GM23338 (cell line): ENCODE results near the gene RIN3. TPM values are rescaled to one million over a fixed set of nuclear protein-coding genes. Genes with fewer than 3 reads are reported as not detected.
A peak's percentile ranks its signal among the peaks of the same experiment; 100 is the strongest.

Source experiments
- ATAC-seq: fragments of 200-7000 bp; cut with Tn5 transposase; 3 replicates; pipeline ENCODE4 v1.9.1; 2020
- DNase-seq: peaks from one replicate; pipeline ENCODE4 v3.0.0-alpha.2; 2015; ENCODE audit warnings: low spot score
- H2AFZ ChIP-seq: fragments of 200-600 bp; sonication (generic); 2 replicates; pipeline ENCODE4 v1.8.0; 2016; ENCODE audit warnings: antibody characterized with exemption, mild to moderate bottlenecking, moderate library complexity
- H3F3A ChIP-seq: fragments of 200-600 bp; sonication (generic); replicated peaks from 2 replicates; pipeline ENCODE4 v1.8.0; 2017; ENCODE audit warnings: antibody characterized with exemption, mixed run types, low read depth
- H3K27ac ChIP-seq: fragments of 200-600 bp; sonication (generic); 2 replicates; pipeline ENCODE4 v1.6.1; 2016; ENCODE audit warnings: low read depth
- H3K27me3 ChIP-seq: fragments of 200-600 bp; sonication (generic); 2 replicates; pipeline ENCODE4 v1.8.0; 2016; ENCODE audit warnings: mild to moderate bottlenecking, mixed run types, moderate library complexity; ENCODE audit not compliant: insufficient read depth
- H3K36me3 ChIP-seq: fragments of 200-600 bp; sonication (generic); 2 replicates; pipeline ENCODE4 v1.8.0; 2016; ENCODE audit warnings: mild to moderate bottlenecking; ENCODE audit not compliant: insufficient read depth
- H3K4me1 ChIP-seq: fragments of 200-600 bp; sonication (generic); 2 replicates; pipeline ENCODE4 v1.8.0; 2016; ENCODE audit warnings: mild to moderate bottlenecking, moderate library complexity; ENCODE audit not compliant: insufficient read depth
- H3K4me2 ChIP-seq: fragments of 200-600 bp; sonication (generic); 2 replicates; pipeline ENCODE4 v1.7.1; 2017; ENCODE audit warnings: mixed run types
- H3K4me3 ChIP-seq: fragments of 200-600 bp; sonication (generic); 2 replicates; pipeline ENCODE4 v1.6.1; 2016; ENCODE audit warnings: mixed run types
- H3K79me2 ChIP-seq: fragments of 200-600 bp; sonication (generic); replicated peaks from 2 replicates; pipeline ENCODE4 v1.8.0; 2017; ENCODE audit warnings: mild to moderate bottlenecking; ENCODE audit not compliant: insufficient read depth
- H3K9me2 ChIP-seq: fragments of 200-600 bp; sonication (generic); 2 replicates; pipeline ENCODE4 v1.8.0; 2017; ENCODE audit not compliant: insufficient read depth
- H4K20me1 ChIP-seq: fragments of 200-600 bp; sonication (generic); replicated peaks from 2 replicates; pipeline ENCODE4 v1.8.0; 2017; ENCODE audit warnings: mild to moderate bottlenecking; ENCODE audit not compliant: insufficient read depth
- H3K27ac Mint-ChIP-seq: 2 replicates; pipeline ENCODE4 v1.8.0; 2020; ENCODE audit warnings: inconsistent platforms, mild to moderate bottlenecking, moderate library complexity, mixed read lengths
- H3K27me3 Mint-ChIP-seq: 3 replicates; pipeline ENCODE4 v1.8.0; 2022; ENCODE audit warnings: low read depth, mild to moderate bottlenecking, moderate library complexity, mixed read lengths, inconsistent platforms; ENCODE audit not compliant: insufficient read depth, poor library complexity
- H3K36me3 Mint-ChIP-seq: 3 replicates; pipeline ENCODE4 v1.8.0; 2021; ENCODE audit warnings: low read depth, mild to moderate bottlenecking, inconsistent platforms, moderate library complexity, mixed read lengths
- H3K4me1 Mint-ChIP-seq: 3 replicates; pipeline ENCODE4 v1.8.0; 2020; ENCODE audit warnings: mild to moderate bottlenecking, inconsistent platforms, mixed read lengths
- H3K4me3 Mint-ChIP-seq: 3 replicates; pipeline ENCODE4 v1.8.0; 2021; ENCODE audit warnings: moderate library complexity, mild to moderate bottlenecking, inconsistent platforms, mixed read lengths
- H3K9me3 Mint-ChIP-seq: 3 replicates; pipeline ENCODE4 v1.8.0; 2020; ENCODE audit warnings: moderate library complexity, mild to moderate bottlenecking, inconsistent platforms, mixed read lengths
- CTCF ChIP-seq, 2 experiments: fragments of 200-600 bp in 1 of 2; sonication (generic) in 1 of 2; conservative IDR thresholded peaks; 2 replicates each; pipeline versions ENCODE4 v1.5.1 to v1.6.1; 2016 to 2017; ENCODE audit warnings: antibody characterized with exemption in 2 of 2, low read depth in 2 of 2, mild to moderate bottlenecking in 2 of 2, moderate library complexity in 1 of 2
- EZH2 ChIP-seq: fragments of 200-600 bp; sonication (generic); IDR thresholded peaks from one replicate; pipeline ENCODE4 v1.8.0; 2017; ENCODE audit warnings: antibody characterized with exemption, mild to moderate bottlenecking, low read depth; ENCODE audit not compliant: unreplicated experiment
- JUNB ChIP-seq: IDR thresholded peaks from one replicate; pipeline ENCODE4 v1.6.1; 2016; ENCODE audit warnings: antibody characterized with exemption; ENCODE audit not compliant: unreplicated experiment
- NANOG ChIP-seq: IDR thresholded peaks from 2 replicates; pipeline ENCODE4 v1.6.1; 2016; ENCODE audit warnings: antibody characterized with exemption, borderline replicate concordance
- POLR2AphosphoS5 ChIP-seq: IDR thresholded peaks from 2 replicates; pipeline ENCODE4 v1.6.1; 2016; ENCODE audit warnings: antibody characterized with exemption, low read depth
- REST ChIP-seq: IDR thresholded peaks from one replicate; pipeline ENCODE4 v1.6.1; 2018; ENCODE audit warnings: antibody characterized with exemption; ENCODE audit not compliant: unreplicated experiment
- STAT1 ChIP-seq: IDR thresholded peaks from one replicate; pipeline ENCODE4 v1.6.1; 2016; ENCODE audit warnings: antibody characterized with exemption; ENCODE audit not compliant: unreplicated experiment
- ZNF462 ChIP-seq: fragments of 250-450 bp; sonication (Bioruptor Pico); IDR thresholded peaks from 2 replicates; pipeline ENCODE4 v1.5.0; 2020; ENCODE audit warnings: mild to moderate bottlenecking, moderate library complexity
- polyA plus RNA-seq: library from polyadenylated mRNA; unstranded; fragments of >200 nt; fragmentation: Nextera tagmentation; extraction: Ambion mirVana; gene quantifications from 2 replicates; pipeline ENCODE4 v1.2.1, GENCODE V29; 2016
- total RNA-seq: library from RNA; depleted of rRNA; stranded (reverse); fragments of >200 nt; shearing (Covaris generic); gene quantifications from 2 replicates; pipeline ENCODE4 v1.2.3, GENCODE V29; 2014

RIN3 gene
- total and polyA plus RNA-seq, 2 experiments from 2014 or later: 0.97 to 1.5 TPM

GRCh38 chr14:92496191-92496857, 17.3 kb upstream of the RIN3 start (continued):
- TF ChIP-seq ZNF462 (CRISPR knock-in tag) (no peak), NANOG (no peak), STAT1 (no peak), JUNB (no peak)

DNA sequence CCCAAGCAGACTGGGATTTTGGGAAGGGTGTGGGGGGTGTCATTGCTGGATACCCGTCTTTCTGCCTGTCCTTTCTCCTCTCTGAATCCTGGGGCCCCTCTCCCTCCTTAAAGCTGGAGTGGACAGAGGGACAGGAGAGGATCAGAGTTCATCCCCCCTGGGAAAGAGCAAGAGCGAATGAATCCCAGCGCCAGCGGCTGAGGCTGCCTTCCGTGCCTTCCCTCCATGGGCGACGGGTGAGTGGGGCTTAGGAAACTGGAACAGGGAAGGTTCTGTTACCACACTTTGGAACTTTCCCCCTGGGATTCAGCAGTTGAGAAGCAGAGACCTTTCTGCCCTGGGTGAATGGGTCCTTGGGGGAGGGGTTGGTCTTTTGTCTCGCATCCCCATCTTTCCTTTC, 16.2 kb upstream of the RIN3 start:
- Mint-ChIP-seq H3K9me3 (no peaks in the 10 kb centered on the region), H3K27me3 (no peaks in the 10 kb centered on the region), H3K4me3 (no peak overlapping the region), H3K36me3 (no peaks in the 10 kb centered on the region), H3K4me1 (peaks cover 15% of the 10 kb centered on the region), H3K27ac (no peak overlapping the region; the same call in 1 of the 2 replicates)
- DNase-seq (peak; percentile 5), ATAC-seq (no peak; the same call in 2 of the 3 replicates)
- Histone ChIP-seq H3K9me2 (no peaks in the 10 kb centered on the region), H2AFZ (peak overlapping the region; percentile 81), H3F3A (no peaks in the 10 kb centered on the region), H3K27me3 (no peaks in the 10 kb centered on the region), H3K27ac (no peak overlapping the region), H3K36me3 (no peaks in the 10 kb centered on the region), H3K4me3 (no peak overlapping the region), H3K79me2 (no peaks in the 10 kb centered on the region), H3K4me1 (no peaks in the 10 kb centered on the region), H3K4me2 (no peak overlapping the region), H4K20me1 (no peaks in the 10 kb centered on the region)
- TF ChIP-seq JUNB: no peak
- no peak for TF ChIP-seq EZH2
- no peak for TF ChIP-seq STAT1
- TF ChIP-seq REST: no peak
- TF ChIP-seq CTCF (conservative IDR thresholded peaks at IDR 0.05; ENCODE audit: low read depth in 2 of 2): no peak
- TF ChIP-seq POLR2AphosphoS5: no peak
